ENCODE results near the gene NOS1AP.

The NOS1AP gene

DNA sequence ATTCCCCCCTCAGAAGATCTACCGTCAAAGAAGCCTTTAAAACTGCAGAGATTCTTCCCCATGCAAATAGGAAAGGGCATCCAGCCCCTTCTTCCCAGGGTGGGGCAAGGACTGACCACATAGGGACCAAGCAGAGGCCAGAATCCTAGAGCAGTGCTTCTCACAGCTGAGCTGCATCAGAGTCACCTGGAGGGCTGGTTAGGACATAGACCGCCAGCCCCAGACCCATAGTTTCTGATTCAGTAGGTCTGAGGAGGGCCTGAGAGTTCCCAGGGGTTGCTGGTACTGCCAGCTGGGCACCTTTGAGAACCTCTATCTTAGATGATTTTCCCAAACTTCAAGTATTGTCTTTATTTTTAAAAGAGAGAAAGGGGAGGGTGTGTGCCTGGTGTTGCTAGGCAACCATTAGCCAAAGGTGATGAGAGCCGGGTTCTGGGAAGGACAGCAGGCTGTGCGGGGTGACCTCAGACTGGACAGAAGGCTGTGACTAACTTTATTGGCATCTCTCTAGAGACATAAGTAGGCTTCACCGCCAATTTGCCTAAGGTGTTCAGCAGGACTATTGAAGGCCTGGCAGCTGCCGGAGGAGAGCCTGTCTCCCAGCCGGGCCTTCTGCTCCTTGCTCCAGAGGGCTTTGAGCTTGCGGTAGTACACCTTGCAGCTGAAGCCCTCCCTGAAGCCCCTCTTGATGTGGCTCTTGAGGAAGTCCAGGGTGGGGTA is 304.2 kb downstream of the NOS1AP start:
- Histone ChIP-seq H3K27ac (ENCODE audit: low read length) (no peak overlapping the region), H3K36me3 (replicated peaks; ENCODE audit: insufficient read depth, low read length) (no peaks in the 10 kb centered on the region)

DNA sequence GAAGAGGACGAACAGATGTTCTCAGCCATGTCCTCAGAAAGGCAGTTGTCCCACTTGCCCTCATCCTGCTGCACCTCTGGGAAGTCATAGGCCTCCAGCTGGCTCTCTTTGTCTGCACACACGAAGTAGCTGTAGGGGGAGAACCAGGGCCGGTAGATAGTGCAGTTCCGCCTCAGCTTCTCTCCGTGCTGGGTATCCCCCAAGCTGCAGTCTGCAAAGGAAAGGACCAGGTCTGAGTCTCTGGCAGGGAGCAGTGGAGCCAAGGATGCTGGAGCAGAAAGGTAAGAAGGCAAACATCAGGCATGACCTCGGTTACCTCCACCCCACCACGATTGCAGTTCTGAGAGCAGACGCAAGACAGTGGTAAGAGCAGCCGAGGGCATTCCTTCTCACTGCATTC is 304.9 kb downstream of the NOS1AP start:
- no peaks in the 10 kb centered on the region for H3K9me3 ChIP-seq (replicated peaks; ENCODE audit: insufficient read depth, low read length)
- no peak overlapping the region for H3K9ac ChIP-seq (ENCODE audit: low read length)
- H3K27me3 ChIP-seq (replicated peaks; ENCODE audit: insufficient read depth, low read length): no peaks in the 10 kb centered on the region
- H3K4me1 ChIP-seq (ENCODE audit: low read length): no peaks in the 10 kb centered on the region
- no peak overlapping the region for H3K27ac ChIP-seq (ENCODE audit: low read length)
- H3K9me2 ChIP-seq (replicated peaks; ENCODE audit: insufficient read depth, low read length): no peaks in the 10 kb centered on the region
- no peak overlapping the region for H3K4me3 ChIP-seq (ENCODE audit: low read length)
- no peaks in the 10 kb centered on the region for H3K36me3 ChIP-seq (replicated peaks; ENCODE audit: insufficient read depth, low read length)
- TF ChIP-seq, protein P1, sequence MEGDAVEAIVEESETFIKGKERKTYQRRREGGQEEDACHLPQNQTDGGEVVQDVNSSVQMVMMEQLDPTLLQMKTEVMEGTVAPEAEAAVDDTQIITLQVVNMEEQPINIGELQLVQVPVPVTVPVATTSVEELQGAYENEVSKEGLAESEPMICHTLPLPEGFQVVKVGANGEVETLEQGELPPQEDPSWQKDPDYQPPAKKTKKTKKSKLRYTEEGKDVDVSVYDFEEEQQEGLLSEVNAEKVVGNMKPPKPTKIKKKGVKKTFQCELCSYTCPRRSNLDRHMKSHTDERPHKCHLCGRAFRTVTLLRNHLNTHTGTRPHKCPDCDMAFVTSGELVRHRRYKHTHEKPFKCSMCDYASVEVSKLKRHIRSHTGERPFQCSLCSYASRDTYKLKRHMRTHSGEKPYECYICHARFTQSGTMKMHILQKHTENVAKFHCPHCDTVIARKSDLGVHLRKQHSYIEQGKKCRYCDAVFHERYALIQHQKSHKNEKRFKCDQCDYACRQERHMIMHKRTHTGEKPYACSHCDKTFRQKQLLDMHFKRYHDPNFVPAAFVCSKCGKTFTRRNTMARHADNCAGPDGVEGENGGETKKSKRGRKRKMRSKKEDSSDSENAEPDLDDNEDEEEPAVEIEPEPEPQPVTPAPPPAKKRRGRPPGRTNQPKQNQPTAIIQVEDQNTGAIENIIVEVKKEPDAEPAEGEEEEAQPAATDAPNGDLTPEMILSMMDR (IDR thresholded peaks at IDR 0.05; ENCODE audit: low read length): no peak
- no peak for TF ChIP-seq EZH2 (optimal IDR thresholded peaks at IDR 0.05; ENCODE audit: low read depth, low read length)
- TF ChIP-seq EZH2phosphoT487 (IDR thresholded peaks at IDR 0.05; ENCODE audit: low read length): no peak
- H3F3A ChIP-seq (ENCODE audit: insufficient read depth, low read length): no peaks in the 10 kb centered on the region
- no peak overlapping the region for H2AFZ ChIP-seq (ENCODE audit: low read length)
- no peaks in the 10 kb centered on the region for H3K79me2 ChIP-seq (ENCODE audit: low read length)
- no peak overlapping the region for H3K4me2 ChIP-seq (ENCODE audit: low read depth, low read length)
- no peaks in the 10 kb centered on the region for H4K20me1 ChIP-seq (ENCODE audit: insufficient read depth, low read length)
- no peak for DNase-seq

More for the DNA sequence above, 304.2 kb downstream of the NOS1AP start:
- Histone ChIP-seq H3K4me2 (ENCODE audit: low read depth, low read length) (no peak overlapping the region), H2AFZ (ENCODE audit: low read length) (no peak overlapping the region), H3F3A (ENCODE audit: insufficient read depth, low read length) (no peaks in the 10 kb centered on the region), H3K9ac (ENCODE audit: low read length) (no peak overlapping the region), H4K20me1 (ENCODE audit: insufficient read depth, low read length) (no peaks in the 10 kb centered on the region), H3K9me2 (replicated peaks; ENCODE audit: insufficient read depth, low read length) (no peaks in the 10 kb centered on the region), H3K9me3 (replicated peaks; ENCODE audit: insufficient read depth, low read length) (no peaks in the 10 kb centered on the region), H3K4me1 (ENCODE audit: low read length) (no peaks in the 10 kb centered on the region), H3K27me3 (replicated peaks; ENCODE audit: insufficient read depth, low read length) (no peaks in the 10 kb centered on the region), H3K4me3 (ENCODE audit: low read length) (no peak overlapping the region), H3K79me2 (ENCODE audit: low read length) (no peaks in the 10 kb centered on the region)
- TF ChIP-seq EZH2 (optimal IDR thresholded peaks at IDR 0.05; ENCODE audit: low read depth, low read length): no peak
- TF ChIP-seq, protein P1 (IDR thresholded peaks at IDR 0.05; ENCODE audit: low read length): no peak
- no peak for TF ChIP-seq EZH2phosphoT487 (IDR thresholded peaks at IDR 0.05; ENCODE audit: low read length)
- no peak for DNase-seq

DNA sequence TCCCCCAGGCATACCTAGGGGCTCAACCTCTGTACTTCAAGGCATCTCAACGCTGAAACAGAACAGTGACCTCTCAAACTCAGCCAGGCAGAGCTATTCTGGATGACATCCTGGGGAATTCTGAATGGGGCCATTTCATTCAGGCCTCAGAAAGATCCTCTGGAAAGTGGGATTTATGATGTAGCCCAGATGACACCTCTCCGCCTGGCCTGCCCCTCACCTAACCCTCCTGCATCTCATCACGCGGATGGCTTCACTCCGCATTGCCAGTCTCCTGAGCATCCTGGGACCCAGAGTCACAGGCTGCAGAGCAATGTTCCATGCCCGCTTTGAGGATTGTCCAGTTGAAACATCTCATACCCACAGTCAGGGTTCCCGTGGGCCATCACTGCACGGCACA is 306.0 kb downstream of the NOS1AP start:
- H3F3A ChIP-seq (ENCODE audit: insufficient read depth, low read length): no peaks in the 10 kb centered on the region
- H3K36me3 ChIP-seq (replicated peaks; ENCODE audit: insufficient read depth, low read length): no peaks in the 10 kb centered on the region
- H3K9me2 ChIP-seq (replicated peaks; ENCODE audit: insufficient read depth, low read length): no peaks in the 10 kb centered on the region
- no peaks in the 10 kb centered on the region for H3K4me1 ChIP-seq (ENCODE audit: low read length)
- H3K4me2 ChIP-seq (ENCODE audit: low read depth, low read length): no peak overlapping the region
- H3K79me2 ChIP-seq (ENCODE audit: low read length): no peaks in the 10 kb centered on the region
- H3K27ac ChIP-seq (ENCODE audit: low read length): no peak overlapping the region
- no peak for DNase-seq
- no peaks in the 10 kb centered on the region for H3K9me3 ChIP-seq (replicated peaks; ENCODE audit: insufficient read depth, low read length)
- TF ChIP-seq EZH2phosphoT487 (IDR thresholded peaks at IDR 0.05; ENCODE audit: low read length) (no peak), EZH2 (optimal IDR thresholded peaks at IDR 0.05; ENCODE audit: low read depth, low read length) (no peak)
- TF ChIP-seq, protein P1 (IDR thresholded peaks at IDR 0.05; ENCODE audit: low read length): no peak
- no peaks in the 10 kb centered on the region for H3K27me3 ChIP-seq (replicated peaks; ENCODE audit: insufficient read depth, low read length)
- no peak overlapping the region for H3K9ac ChIP-seq (ENCODE audit: low read length)
- H4K20me1 ChIP-seq (ENCODE audit: insufficient read depth, low read length): no peaks in the 10 kb centered on the region
- no peak overlapping the region for H3K4me3 ChIP-seq (ENCODE audit: low read length)
- no peak overlapping the region for H2AFZ ChIP-seq (ENCODE audit: low read length)
